ENCODE measurements around the gene KIAA0232.

GRCh38 chr4:6877067-6877466, 94.5 kb downstream of the KIAA0232 start:
- TF ChIP-seq CTCF (IDR thresholded peaks at IDR 0.05), result no peak
- TF ChIP-seq POLR2A (IDR thresholded peaks at IDR 0.05), result no peak
